ENCODE data around the gene FAM222A.

DNA sequence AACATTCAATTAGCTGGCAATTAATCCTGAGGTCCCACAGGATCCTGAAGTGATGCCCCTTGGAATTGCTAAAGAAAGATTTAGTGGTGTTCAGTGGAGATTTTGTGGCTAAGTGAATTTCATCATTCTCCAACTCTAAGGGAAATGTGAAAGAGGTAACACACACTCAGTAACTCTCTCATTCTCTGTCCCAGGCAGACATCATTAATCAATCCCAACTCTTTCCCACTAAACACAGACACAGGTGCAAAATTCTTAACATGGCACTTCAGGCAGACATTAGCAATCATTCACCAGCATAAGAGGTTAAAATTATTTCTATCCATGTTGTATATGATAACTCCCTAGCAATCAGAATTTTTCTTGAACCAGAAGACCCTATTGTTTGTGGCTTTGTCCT lies 79.4 kb downstream of the FAM222A start:
- TF ChIP-seq, protein P1, sequence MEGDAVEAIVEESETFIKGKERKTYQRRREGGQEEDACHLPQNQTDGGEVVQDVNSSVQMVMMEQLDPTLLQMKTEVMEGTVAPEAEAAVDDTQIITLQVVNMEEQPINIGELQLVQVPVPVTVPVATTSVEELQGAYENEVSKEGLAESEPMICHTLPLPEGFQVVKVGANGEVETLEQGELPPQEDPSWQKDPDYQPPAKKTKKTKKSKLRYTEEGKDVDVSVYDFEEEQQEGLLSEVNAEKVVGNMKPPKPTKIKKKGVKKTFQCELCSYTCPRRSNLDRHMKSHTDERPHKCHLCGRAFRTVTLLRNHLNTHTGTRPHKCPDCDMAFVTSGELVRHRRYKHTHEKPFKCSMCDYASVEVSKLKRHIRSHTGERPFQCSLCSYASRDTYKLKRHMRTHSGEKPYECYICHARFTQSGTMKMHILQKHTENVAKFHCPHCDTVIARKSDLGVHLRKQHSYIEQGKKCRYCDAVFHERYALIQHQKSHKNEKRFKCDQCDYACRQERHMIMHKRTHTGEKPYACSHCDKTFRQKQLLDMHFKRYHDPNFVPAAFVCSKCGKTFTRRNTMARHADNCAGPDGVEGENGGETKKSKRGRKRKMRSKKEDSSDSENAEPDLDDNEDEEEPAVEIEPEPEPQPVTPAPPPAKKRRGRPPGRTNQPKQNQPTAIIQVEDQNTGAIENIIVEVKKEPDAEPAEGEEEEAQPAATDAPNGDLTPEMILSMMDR (IDR thresholded peaks at IDR 0.05), result no peak
- TF ChIP-seq POLR2A (IDR thresholded peaks at IDR 0.05) (no peak), POLR2AphosphoS5 (IDR thresholded peaks at IDR 0.05) (no peak)
